GM21717 (cell line): Measurements from ENCODE around the gene ADM.

ENCODE experiments used
- ATAC-seq: cut with Tn5 transposase; IDR thresholded peaks from one replicate; pipeline ENCODE4 v1.9.1; 2021; ENCODE audit warnings: mild to moderate bottlenecking, moderate library complexity; ENCODE audit not compliant: unreplicated experiment

ADM gene

DNA sequence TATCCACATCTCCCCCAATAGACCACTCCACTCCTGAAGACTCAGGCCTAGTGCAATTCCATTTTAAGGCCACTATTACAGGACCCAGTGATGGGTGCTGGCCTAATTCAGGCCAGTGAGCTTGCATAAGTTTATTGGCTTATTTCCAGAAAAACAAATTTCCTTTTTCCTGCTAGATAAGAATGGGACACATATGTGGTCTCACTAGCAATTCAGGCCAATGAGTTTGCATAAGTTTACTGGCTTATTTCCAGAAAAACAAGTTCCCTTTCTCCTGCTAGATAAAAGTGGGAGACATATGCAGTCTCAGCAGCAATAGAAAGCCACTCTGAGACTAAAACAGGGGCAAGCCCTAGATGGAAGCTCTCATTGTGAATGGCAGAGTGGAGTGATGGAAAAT lies 22.4 kb downstream of the ADM start:
- ATAC-seq, result no peak

DNA sequence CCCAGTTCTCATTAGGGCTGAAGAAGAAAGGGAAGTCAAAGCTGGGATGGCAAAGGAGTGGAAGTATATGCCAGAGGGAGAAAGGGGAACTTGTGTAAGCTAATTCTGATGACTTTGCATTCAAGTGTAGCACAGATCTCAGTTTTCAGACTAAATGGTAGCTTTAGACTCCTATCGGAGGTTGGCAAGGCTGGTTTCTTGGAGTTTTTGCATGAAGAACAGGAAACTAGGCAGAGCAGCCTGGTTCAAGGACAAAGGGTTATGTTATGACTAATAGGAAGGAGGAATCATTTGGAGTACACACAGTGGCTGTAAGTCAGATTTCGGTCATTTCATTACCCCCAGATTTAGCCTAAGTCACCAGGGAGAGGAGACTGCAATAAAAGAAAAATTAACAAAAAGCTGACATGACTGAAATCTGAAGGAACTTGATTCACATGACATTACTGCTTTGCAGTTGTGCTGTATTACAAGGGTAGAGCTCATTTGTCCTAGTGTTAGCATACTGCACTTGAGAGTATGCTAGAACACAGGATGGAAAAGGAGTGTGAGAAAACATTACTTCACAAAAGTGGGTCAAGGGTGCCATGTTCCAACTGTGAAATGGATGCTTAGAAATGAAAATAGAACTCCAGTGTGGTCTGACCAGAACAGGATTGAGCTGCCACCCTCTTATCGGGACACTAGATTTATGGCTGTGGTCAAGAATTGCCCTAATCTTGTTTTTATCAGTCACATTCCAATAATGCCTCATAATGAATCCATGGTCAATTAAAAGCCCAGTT lies 23.6 kb downstream of the ADM start:
- no peak for ATAC-seq

DNA sequence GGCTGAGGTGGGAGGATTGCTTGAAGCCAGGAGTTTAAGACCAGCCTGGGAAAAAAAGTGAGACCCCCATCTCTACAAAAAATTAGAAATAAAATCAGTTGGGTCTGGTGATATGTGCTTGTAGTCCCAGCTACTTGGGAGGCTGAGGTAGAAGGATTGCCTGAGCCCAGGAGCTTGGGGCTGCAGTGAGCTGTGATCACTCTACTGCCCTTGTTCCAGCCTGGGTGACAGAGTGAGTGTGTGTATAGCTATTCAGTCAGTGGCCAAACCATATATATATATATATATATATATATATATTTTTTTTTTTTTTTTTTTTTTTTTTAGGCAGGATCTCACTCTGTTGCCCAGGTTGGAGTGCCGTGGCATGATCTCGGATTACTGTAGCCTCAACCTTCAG lies 24.5 kb downstream of the ADM start:
- ATAC-seq, result no peak

DNA sequence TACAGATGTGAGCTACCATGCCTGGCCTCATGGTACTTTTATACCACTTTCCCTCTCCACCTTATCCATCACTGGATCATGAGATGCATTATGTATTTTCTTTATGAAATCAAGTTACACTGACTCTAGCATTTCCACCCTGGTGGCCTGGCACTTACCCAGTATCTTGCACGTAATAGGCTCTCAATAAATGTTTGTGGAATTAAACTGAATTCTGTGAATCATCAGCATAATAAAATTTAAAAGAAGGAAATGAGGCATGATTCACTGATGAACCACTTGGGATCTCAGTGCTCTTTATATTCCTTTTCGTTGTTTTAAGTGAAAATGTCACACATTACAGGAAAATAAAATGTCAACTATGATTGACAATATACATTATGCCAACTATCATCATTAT lies 25.1 kb downstream of the ADM start:
- ATAC-seq, result no peak

DNA sequence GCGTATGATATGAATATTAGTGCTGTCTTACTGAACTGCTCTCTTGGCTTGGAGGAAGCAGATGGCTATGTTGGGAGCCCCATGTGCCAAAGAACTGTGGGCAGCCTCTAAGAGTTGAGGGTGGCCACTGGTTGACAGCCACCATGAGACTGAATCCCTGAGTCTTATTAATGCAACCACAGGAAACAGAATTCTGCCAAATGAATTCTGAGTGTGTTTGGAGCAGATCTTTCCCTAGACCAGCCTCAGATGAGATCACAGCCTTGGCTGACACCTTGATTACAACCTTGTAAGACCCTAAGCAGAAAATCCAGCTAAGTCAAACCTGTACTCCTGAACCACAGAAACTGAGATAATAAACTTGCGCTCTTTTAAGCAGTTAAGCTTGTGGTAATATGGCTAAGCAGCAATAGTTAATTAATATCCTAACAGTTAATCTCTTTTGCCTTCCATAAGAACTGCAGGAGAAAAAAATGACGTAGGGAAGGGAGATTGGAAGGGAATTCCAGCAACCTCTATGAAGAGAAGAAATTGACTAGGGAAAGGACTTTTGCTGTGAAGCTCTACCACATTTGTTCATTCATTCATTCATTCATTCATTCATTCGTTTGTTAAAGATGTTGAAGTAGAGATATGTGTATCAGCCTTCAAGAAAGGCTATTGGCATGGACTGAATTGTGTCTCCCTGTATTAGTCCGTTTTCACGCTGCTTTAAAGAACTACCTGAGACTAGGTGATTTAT lies 26.8 kb downstream of the ADM start:
- no peak for ATAC-seq

DNA sequence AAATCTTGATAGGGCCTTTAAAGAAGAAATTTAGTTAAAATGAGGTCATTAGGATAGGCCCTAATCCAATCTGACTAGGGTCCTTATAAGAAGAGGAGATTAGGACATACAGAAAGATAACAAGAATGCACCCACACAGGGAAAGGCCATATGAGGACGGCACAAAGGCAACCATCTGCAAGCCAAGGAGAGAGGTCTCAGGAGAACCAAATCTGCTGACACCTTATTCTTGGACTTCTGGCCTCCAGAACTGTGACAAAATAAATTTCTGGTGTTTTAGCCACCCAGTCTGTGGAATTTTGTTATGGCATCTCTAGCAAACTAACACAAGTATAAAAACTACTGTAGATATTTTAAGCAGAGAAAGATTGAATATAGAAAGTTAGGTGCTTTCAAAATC lies 28.6 kb downstream of the ADM start:
- no peak for ATAC-seq

DNA sequence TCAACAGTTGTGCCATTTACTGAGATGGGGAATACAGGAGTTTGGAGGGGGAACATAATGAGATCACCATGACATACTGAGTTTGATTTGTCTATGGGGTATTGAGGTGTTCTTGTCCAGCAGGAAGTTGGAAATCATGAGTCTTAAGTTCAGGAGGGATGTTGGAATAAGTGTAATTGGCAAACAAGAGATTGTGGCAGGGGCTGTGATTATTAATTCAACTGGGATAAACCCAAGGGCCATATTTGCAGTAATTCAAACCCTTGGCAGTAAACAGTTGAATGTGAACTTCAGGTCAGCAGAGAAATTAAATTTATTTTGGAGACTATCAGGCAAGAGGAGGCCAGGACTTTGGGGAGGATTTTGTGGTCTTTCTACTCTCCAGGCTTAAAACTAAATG lies 33.4 kb downstream of the ADM start:
- ATAC-seq, result no peak

DNA sequence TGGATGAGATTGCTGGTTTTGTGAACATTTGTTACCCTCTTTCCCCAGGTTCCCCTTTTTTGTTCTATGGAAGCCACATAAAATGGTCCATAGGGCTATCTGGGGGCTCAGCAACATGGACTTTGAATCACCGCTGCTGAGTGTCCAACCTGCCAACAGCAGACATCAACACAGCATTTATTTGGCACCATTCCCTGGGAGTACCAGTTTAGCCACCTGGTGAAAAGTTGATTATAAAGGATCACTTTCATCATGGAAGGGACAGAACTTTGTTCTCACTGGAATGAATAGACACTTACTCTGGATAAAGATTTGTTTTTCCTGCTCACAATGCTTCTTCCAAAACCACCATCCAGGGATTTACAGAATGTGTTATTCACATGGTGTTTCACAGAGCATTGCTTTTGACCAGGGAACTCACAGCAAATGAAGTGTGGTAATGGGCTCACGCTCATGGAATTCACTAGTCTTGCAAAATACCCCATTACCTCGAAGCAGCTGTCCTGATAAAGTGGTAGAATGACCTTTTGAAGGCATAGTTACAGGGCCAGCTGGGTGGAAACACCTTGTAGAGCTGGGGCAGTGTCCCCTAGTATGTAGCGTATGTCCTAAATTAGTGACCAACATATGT lies 43.9 kb downstream of the ADM start:
- ATAC-seq, result no peak

DNA sequence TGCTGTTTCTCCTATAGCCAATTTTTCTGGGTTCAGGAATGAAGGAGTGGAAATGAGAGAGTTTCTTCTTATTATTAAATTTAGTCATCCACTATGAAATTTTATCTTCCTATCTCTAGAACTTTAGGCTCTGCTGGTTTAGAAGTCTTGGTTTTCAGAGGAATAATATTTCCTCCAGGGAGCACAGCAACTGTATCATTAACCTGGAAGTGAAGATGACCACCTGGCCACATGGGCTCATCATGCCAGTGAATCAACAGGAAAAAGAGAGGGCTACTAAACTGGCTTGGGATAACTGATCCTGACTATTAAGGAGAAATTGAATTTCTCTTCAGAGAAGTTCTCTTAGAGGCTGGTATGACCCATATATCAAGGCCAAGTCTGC lies 44.4 kb downstream of the ADM start:
- ATAC-seq, result no peak

DNA sequence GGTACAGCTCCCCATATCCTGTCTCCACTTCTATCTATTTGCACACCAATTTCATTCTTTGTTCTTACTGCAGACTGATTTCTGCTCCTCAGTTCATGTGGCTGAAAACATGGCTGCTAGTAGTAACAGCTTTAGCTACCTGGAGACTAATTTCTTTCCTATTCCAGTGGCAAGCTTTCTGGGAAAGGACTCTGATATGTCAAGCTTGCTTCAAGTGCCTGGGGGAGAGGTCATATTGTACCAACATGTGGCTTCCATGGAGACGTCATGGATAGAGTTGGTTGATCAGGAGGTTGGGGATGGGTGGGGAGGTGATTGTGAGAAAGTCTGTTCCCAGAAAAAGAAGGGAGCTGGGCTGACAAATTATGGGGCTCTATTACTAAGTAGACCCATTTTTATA lies 44.9 kb downstream of the ADM start:
- ATAC-seq, result no peak

DNA sequence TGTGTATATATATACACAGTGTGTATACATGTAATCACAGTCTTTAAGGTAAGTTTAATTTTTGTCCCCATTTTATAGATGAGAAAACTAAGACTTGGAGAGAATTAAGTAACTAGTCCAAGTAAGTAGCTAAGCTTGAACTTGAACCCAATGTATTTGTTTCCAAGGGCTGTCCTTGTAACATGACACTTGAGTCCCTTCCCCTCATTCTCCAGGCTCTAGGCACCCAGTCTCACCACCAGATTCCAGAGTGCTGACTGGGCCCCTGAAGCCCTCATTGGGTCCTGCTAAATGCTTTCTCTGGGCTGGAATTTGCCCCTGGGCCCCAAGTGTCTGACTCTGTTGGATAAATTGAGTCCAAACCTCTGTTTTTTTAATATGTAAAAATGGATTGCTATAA lies 45.5 kb downstream of the ADM start:
- ATAC-seq, result no peak

DNA sequence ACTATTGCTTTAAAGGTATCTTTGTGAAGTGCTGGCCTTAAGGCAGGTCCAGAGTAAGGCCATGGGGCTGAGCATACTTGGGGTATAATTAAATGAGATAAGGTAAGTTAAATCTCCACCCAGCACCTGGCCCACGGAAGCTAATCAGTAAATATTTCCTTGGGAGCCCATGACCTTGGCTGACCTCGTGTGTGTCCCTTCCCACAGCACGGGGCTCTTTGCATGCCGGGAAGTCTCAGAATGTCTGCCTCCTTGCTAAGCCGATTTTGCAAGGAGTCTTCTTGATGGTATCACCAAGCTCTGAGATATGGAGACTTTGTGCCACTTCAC lies 46.5 kb downstream of the ADM start:
- no peak for ATAC-seq

DNA sequence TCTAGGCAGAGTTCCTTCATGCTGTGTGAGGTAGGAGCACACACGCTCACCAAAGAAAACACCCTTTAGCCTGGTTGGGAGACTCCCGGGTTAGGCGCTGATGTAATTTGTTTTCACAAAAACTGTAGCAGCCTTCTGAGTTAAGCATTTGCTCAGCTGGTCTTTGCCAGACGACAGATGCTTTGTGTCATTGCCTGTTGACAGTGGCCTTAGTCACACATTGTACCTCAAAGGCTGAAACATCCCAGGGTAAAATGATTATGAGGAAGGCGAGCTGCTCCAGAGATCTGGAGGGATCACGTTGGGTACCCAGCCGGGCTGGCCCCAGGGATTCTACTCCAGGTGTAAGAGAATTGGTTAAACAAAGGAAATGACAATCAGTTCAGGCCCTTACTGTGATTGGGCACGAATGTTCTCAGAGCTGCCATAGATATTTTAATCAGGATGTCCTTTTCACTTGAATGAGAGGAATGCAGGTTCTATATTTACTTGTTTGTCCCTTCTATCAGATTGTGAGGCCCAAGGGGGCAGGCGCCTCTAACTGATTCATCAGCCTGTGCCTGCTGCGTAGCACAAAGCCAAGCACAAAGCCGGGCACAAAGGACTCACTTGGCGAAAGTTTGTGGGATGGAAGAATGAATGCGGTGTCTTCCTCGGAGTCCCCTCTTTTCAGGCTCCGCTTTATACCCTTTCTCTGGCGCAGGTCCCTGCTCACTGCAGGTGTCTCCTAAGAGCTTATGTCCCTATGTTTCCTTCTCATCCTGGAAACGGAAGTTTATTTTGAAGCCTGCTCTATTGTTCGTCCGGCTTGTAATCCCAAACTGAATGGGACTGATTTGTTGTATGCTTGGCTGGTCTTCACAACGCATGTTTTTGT lies 47.1 kb downstream of the ADM start:
- no peak for ATAC-seq

DNA sequence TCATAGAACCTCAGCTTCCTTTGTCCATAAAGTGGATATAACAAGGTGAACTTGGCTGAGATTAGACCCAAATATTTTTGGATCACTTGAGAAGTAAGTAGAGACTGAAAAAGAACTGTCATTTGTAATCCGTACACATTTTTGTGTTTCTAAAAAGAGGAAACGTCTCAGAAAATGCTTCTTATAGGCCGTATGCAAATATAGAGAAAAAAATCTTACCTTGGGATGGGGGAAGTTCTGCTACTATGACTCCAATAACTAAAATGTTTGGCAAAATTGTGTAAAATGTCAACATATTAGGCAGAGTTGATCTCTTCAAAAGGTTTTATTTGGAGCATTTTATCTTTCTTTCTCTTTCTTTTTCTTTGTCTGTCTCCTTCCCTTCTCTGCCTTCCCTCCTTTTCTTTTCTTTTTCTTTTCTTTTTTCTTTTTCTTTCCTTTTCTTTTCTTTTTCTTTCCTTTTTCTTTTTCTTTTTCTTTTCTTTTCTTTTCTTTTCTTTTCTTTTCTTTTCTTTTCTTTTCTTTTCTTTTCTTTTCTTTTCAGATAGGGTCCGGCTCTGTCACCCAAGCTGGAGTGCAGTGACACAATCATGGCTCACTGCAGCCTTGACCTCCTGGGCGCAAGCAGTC lies 48.2 kb downstream of the ADM start:
- ATAC-seq, result no peak

DNA sequence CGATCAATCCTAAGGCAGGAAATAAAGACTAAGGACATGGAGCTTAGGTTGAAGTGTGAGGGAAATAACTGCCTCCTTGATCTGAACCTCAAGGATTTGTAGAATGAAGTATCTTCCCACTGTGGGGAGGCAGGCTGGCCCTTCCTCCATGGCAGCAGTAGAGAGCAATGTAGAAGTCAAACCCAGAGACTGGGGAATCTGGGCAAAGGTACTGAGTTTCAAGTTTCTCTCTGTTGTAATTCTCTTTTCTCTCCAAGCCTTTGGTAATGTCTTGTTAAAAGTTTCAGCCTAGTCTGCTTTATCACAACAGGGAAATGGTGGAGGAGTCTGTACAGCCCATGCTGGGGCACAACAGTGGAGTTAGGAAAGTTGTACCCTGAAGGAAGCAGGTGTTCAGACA lies 49.5 kb downstream of the ADM start:
- ATAC-seq, result no peak

DNA sequence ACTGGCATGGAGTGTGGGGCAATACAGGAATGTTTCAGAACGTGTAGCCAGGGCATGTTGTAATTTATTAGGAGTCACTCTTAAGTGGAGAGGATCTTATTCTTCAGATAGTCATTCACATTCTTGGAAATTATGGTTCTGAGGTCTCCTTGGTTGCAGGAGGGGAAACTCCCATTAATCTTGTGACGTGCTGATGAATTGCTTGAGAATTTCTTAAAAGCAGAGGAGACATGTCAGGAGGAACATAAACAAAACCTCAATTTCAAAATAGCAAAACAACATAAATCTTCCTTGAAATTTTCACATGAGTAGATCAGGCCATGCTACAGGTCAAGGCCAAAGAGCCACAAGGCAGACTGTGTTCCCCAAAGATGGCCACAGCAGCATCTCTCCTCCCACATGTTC lies 50.4 kb downstream of the ADM start:
- ATAC-seq, result no peak

DNA sequence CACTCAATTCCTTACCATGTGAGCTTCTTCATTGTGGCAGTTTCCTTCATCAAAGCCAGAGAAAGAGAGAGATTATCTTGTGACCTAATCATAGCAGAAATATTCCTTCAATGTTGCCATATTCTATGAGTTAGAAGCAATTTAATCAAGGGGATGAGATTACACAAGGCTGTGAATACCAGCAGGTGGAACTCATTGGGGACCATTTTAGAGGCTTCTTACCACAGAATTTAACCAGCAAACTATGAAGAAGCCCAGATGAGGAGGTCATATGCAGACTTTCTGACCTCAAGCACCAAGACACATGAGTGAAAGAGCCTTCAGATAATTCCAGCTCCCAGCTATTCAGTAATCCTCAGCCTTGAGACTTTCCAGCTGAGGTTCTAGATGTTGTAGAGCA lies 51.3 kb downstream of the ADM start:
- no peak for ATAC-seq
